ENCODE measurements around the gene UGT2A2.

Gene UGT2A2

GRCh38 chr4:69653147-69653546 is 13.7 kb upstream of the UGT2A2 start, which contains the start of gene UGT2A1:
Gene UGT2A1 (minus strand): TSS chr4:69653247. CDS start chr4:69647644, 5,603 bp downstream.
- CTCF ChIA-PET, result no interaction called here
- no peak for TF ChIP-seq CTCF (conservative IDR thresholded peaks at IDR 0.05; ENCODE audit: low read depth)
- POLR2A ChIA-PET (ENCODE audit: low non-redundant PET), result no interaction called here
- no peak for DNase-seq (ENCODE audit: low spot score)
- H3K27ac ChIP-seq, result no peak within 1 kb of the TSS

DNA sequence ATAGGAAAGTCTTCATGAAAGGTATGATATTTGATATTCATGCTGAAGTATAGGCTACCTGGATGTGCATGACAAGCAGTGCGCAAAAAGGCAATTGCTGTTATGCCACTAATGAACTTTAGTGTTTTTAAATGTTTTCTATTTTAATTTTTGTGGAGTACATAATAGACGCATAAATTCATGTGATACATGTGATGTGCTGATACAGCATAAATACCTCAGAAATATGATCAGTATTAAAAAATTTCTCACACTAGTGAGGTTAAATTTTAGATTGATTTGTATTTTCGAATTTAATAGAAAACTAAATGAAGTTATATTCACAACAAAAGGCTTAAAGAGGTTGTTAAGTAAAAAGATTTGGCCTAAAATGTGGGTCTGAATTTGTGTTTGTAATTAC is 11.4 kb upstream of the UGT2A2 start:
- no peak for TF ChIP-seq CTCF (conservative IDR thresholded peaks at IDR 0.05; ENCODE audit: low read depth)
- CTCF ChIA-PET, result interaction anchor here (1.0 kb wide), 1 partner anchor 12 kb away, joined by 3 read pairs; no protein-coding TSS in a partner anchor
- POLR2A ChIA-PET (ENCODE audit: low non-redundant PET), result no interaction called here
- no peak for DNase-seq (ENCODE audit: low spot score)
- H3K27ac ChIP-seq, result no peak overlapping the region

DNA sequence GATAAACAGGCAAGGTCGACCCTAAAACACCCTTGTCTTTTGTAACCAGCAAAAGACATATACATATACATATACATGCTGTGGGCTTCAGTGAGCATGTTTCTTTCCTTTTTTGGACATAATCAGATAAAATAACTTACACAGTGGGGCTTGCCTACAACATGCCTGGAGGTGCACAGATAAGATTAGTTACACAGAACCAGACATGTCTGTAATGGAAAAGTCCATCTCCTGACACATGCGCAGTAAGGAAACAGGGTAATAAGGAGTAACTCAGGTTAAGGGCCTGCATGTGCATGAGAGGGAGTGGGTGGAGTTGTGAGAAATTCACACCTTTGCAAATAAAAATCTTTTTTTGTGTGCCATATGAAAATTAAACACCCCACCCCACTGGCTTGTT is 10.2 kb upstream of the UGT2A2 start:
- CTCF ChIA-PET, result no interaction called here
- POLR2A ChIA-PET (ENCODE audit: low non-redundant PET), result no interaction called here
- no peak overlapping the region for H3K27ac ChIP-seq
- TF ChIP-seq CTCF (conservative IDR thresholded peaks at IDR 0.05; ENCODE audit: low read depth), result no peak
- no peak for DNase-seq (ENCODE audit: low spot score)

- H3K27ac ChIP-seq, result no peak overlapping the region
- CTCF ChIA-PET, result no interaction called here
- DNase-seq (ENCODE audit: low spot score), result peak; percentile 5
- POLR2A ChIA-PET (ENCODE audit: low non-redundant PET), result no interaction called here
- TF ChIP-seq CTCF (conservative IDR thresholded peaks at IDR 0.05; ENCODE audit: low read depth), result no peak
Observed at GRCh38 chr4:69649207-69649606, 9.8 kb upstream of the UGT2A2 start.

GRCh38 chr4:69642961-69643360 is 3.5 kb upstream of the UGT2A2 start:
- CTCF ChIA-PET, result no interaction called here
- no peak overlapping the region for H3K27ac ChIP-seq
- no peak for TF ChIP-seq CTCF (conservative IDR thresholded peaks at IDR 0.05; ENCODE audit: low read depth)
- POLR2A ChIA-PET (ENCODE audit: low non-redundant PET), result no interaction called here
- no peak for DNase-seq (ENCODE audit: low spot score)

DNA sequence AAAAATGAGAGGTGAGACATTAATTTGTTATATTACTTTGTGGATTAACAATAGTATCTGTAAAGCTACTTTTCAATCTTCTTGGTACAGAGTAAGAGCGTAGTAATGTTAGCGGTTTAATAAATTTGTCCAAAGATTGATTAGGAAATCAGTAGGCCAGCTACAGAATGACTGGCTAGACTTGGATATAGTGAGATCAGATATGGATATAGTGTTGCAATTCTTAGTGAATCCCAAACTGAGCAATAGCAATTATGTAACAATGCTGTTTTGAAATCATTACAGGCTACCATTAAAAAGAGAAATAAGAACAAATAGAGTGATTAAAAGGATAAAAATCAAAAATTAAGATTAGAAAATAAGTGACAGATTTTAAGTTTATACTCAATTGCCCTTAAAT is 847 bp upstream of the UGT2A2 start:
- TF ChIP-seq CTCF (conservative IDR thresholded peaks at IDR 0.05; ENCODE audit: low read depth), result no peak
- ChIA-PET CTCF (interaction anchor here (0.6 kb wide), 1 partner anchor 1391 kb away, joined by 4 read pairs; no protein-coding TSS in a partner anchor), POLR2A (ENCODE audit: low non-redundant PET) (no interaction called here)
- DNase-seq (ENCODE audit: low spot score), result no peak
- H3K27ac ChIP-seq, result no peak overlapping the region

All from RWPE1 (cell line).